Measurements from ENCODE around the gene ZNF436.
"Not testable (repeated sequence)": the region's sequence is repeated elsewhere in the genome, so short reads cannot be mapped to it uniquely, and the experiment has no call there.

ZNF436 gene

DNA sequence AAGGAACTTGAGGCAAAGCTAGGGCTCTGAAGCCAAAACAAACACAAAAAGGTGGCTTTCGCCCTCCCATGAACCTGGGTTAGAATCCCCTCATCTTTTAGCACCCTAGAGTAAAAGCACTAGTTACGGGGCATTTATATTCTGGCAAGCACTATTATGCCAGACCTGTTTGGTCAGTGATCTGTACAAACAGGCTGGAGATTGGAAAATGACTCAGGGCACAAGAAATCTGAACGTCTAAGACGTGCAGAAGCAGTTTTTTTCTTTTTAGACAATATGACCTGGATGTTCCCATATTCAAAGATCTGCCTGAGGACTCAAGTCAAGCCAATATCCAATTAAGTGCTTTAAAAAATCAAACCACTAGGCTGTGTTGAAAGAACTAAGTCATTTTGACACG lies 3.0 kb downstream of the ZNF436 start:
- DNase-seq: no peak

DNA sequence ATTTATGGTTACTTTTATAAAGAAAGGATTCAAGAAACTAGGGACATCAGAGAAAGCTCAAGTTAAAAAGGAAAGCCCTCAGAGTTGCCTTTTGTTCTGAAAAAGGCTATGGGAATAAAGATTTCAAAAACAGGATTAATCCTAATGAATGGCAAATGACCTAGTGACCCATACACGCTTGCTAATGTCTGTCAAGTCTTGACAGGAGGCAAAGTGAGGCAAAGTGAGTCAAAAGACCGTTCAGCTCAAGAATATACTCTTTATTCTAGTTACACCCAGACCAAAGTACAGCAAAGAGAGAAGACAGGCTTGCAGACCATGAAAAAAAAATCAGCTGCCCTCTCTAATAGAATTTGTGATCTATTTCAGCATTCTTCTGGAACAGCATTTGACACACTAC lies 3.5 kb downstream of the ZNF436 start:
- DNase-seq: no peak

DNA sequence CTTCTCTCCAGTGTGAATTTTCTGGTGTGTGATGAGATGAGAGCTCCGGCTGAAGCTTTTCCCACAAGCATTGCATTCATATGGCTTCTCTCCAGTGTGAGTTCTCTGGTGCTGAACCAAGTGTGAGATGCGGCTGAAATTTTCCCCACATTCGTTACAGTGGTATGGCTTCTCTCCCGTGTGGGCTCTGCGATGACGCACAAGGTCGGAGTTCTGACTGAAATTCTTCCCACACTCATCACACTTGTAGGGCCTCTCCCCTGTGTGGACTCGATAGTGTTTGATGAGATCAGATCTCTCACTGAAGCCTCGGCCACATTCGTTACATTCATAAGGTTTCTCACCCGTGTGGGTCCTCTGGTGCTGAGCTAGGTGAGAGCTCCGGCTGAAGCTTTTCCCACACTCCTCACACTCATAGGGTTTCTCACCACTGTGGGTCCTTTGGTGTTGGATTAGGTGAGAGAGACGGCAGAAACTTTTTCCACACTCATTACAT lies 7.4 kb downstream of the ZNF436 start:
- DNase-seq: no peak

DNA sequence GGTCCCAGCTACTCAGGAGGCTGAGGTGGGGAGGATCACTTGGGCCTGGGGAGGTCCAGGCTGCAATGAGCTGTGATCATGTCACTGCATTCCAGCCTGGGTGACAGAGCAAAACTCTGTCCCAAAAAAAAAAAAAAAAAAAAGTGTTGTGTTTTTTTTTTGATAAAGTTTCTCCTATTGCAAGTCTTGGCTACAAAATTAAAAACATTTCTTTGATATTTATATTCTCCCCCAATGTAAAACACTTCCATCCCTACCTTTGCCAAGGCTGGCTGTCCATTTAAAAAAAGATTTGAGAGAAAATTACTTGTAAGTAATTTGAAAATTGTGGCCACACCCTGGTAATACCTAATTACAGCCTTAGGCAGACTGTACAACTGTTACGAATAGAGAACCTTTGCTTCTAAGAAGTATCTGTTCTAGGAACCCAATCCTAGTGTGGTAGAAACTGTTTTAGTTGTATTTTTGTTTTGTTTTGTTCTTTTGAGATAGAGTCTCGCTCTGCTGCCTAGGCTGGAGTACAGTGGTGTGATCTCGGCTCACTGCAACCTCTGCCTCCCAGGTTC lies 11.2 kb downstream of the ZNF436 start:
- no peak for DNase-seq

DNA sequence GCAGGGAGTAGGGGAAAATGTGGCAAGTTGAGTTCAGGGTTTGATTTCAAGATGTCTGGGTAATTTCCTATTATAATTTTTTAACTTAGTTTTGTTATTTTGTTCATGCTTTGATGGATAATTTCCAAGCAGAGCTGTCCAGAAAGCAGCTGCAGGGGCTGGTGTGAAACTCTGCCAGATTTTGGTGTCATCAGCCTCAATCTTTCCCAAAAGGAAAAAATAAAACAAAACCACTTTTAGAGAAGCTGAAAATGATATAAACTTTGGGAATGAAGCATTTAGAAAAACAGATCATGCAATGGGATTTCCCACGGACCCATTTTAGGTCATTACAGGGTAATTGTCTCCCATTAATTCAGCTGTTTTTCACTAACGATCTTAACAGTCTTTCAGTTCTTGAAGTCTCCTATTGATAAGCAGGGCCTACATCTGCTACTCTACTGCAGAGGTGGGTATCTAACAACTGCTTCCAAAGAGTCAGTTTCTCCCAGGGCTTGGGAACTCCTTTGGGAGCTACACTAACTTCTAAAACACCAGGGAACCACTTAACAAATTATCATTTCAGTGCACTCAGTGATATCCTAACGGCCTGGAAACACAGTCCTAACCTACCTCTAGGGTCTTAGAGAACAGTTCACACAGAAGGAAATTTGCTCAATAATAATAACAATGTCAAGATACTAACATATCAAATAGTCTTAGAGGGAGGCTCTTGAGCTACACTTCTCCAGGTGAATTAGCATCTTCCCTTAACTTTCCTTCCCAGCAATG lies 12.3 kb downstream of the ZNF436 start:
- no peak for DNase-seq

DNA sequence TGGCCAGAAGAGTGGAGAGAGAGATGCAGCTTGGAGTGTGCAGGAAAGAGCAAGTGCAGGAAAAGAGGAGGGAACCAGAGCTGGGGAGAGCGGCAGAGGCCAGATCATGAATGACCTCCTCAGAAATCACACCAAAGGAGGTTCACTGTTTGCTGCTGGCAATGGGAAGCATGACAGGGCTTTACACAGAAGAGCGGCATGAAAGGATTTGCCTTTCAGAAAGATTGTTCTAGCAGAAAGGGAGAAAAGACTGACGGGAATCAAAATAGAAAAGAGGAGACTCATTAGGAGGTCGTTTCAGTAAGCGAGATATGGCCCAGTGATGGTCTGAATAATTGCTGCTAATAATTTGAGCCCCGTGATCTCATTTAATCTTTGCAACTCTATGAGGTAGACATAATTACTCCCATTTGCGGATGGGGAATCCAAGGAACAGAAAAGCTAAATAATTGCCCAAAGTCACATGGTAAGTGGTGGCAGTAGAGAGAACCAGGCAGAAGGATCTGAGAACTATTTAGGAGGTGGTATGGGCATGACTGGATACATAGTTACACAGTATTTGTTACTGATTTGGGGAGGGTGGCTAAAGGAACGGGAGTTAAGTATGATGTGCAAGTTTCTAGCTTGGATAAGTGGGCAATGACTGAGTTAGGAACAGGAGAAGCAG lies 13.0 kb downstream of the ZNF436 start:
- DNase-seq: no peak

DNA sequence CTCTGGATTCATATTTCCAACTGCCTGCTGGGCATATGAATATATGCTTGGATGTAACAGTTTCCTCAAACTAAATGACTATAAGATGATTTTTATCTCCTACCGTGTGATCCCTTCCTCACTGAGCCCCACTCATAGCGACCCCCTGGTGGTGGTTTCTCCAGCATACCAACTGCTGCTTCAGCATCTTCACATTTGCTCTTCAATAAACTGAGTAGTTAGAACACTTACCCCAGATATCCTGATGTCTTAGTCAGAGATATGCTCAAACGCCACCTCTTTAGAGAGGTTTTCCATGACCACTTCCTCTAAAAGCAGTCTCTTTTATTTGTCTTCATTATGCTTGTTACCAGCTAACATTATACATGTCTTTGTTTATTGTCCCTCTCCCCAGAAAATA lies 15.4 kb downstream of the ZNF436 start:
- DNase-seq: no peak

DNA sequence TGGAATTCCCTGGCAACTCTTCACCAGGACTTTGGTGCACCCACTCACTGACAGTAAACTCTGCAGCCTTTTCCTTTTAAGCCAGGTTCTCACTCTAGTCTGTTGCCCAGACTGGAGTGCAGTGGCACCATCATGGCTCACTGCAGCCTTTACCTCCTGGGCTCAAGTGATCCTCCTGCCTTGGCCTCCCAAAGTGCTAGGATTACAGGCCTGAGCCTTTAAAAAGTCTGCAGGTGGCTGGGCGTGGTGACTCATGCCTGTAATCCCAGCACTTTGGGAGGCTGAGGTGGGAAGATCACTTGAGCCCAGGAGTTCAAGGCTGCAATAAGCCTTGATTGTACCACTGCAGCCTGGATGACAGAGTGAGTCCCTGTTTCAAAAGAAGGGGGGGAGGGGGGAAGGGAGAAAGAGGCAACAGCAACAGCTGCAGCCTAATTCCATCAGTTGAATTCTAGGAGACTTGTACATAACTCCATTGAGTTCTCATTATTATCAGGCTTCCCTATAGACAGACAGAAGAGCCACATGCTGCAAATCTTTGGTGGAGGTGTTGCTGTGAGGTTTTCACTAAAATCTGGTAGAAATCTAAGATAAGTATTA lies 17.4 kb downstream of the ZNF436 start:
- DNase-seq: no peak

DNA sequence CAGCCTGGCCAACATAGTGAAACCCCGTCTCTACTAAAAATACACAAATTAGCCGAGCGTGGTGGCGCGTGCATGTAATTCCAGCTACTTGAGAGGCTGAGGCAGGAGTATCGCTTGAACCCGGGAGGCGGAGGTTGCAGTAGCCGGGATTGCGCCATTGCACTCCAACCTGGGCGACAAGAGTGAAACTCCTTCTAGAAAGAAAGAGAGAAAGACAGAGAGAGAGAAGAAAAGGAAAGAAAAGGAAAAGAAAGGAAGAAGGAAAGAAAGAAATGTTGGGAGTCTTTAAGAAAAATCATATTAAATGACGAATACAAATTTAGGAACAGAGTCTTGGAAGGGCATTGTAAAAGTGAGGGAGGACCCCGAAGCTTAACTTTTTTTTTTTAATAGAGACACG lies 23.7 kb downstream of the ZNF436 start:
- DNase-seq: no peak

DNA sequence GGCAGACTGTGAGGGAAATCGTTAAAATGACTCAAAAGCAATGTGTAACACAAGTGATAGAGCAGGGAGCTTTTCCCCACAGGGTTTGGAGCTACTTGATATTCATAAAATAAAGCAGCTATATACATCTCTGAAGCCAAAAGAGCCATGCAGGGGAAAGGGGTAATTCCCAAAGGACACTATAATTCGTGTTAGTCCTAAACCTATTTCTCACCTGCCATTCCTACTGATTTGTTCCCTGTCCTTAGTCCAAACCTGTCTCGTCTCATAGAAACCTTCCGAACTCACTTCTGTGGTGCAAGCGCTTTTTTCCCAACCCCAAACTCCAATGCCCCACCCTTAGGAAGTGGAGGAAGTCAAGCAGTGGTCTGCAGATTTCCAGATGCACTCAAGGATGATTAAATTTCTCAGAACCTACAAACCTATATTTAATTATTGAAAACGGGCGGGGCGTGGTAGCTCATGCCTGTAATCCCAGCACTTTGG lies 24.6 kb downstream of the ZNF436 start:
- DNase-seq: peak in 1 of 2 experiments; percentile 42

DNA sequence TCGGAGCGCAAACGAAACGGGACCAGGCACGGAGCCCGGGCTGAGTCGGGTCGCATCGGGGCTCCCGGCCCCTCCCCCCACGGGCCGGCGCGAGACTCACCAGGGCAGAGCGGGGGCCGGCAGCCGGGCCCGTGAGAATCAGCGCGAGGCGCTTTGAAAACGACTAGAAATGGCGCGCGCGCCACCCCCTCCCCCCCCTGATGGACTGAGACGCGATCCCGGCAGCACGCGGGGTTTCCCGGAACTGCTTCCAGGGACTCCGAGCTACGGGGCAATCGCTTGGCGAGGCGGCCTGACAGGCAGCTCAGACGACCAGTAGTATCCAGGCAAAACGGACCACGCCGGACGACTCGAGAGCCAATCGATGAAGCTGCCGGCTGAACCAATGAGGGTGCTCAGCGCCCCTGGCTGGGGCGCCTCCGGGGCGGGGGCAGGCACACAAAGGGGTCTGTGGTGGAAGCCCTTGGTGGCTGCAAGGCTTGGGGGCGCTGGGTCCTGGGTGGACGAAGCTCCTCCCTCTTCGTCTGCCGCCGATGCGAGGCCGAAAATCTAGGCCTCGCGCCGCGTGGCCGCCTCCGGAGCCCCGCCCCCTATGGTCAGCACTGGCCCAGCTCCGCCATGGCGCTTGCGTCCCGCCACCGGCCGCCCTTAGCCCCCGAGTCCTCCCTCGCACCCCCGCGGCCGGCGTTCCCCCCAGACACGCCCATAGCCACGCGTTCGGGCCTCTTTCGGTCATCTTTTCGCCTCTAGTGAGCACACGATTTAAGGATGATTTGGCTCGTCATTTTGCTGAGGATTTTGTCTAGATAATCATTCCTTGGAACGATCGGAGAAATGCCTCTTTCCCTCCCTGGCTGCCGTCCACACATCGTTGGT lies 25.3 kb downstream of the ZNF436 start, which contains the start of gene HNRNPR:
Gene HNRNPR (minus strand): TSS at position 174 of the 876 bp plus-strand sequence. CDS start 3,276 bp downstream, outside the sequence.
- peak; percentile 98 to 99 for DNase-seq

DNA sequence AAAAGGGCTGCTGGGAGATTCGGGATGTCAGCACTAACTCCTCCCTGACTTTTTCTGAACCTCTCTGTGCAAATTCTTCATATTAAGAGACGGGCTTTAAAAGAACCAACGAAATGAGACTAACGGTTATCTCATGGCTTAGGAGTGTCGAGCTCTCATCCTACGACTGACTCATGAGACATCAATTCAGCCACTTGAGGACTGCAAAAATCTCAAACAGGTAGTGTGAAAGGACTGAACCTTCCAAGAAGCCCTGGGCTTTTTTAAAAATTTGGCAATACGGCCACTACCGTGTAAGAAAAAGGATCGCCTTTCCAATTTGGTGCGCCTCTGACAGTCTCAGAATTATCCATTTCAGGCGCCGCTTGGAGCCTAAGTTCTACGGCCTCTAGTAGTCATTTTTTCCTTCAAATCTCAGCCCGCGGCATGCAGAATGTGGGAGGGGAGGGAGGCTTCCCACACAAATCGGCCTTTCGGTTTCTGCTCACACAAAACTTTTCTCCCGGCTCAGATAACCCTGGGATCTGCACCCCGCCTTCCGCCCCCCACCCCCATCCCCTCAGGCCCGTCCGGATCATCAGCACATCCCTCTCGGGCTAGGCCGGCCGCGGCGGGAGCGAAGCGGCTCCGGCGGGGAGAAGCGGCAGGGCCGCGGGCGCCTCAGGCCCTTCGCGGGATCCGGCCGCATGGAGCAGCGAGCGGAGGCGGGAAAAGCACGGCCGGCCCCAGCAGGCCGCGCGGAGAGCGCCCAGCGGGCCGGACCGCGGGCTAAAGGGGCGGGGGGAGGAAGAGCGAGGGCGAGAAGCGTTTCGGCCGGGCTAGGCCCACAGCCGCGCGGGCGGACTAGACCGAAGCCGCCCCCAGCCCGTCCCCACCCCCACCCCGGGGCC lies 26.2 kb downstream of the ZNF436 start:
- DNase-seq: peak; percentile 36 to 40

DNA sequence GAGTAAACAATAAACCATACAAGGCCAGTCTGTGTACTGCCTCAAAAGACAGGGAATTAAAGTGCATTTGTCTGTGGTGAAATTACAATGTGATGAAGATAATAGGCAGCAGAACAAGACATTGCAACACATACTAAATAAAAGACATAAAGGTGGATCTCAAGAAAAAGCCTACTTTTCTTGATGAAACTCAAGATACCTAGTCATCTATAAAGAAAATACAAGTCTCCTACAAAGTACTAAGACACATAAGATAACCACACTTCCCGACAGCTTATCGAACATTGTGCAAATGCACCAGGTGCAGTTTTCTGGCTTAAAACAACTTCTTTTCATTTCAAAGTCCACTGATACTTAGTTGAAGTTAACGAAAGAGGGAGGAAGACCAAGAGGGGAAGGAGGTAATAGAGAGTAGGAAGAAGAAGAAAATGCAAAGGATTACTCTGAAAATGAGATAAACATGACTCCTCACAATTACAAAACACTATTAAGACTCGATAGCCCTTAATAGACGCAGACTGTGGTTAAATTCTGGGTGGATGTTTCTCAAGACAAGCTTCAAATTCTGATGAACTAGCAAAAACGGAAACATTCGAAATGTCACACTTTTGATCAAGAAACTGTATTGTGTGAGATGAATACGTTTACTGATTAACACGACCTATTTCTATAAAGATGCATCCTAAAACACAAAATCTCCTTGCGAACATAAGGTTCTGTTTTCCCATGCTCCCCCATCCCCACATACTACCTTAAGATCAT lies 27.5 kb downstream of the ZNF436 start:
- no peak for DNase-seq

DNA sequence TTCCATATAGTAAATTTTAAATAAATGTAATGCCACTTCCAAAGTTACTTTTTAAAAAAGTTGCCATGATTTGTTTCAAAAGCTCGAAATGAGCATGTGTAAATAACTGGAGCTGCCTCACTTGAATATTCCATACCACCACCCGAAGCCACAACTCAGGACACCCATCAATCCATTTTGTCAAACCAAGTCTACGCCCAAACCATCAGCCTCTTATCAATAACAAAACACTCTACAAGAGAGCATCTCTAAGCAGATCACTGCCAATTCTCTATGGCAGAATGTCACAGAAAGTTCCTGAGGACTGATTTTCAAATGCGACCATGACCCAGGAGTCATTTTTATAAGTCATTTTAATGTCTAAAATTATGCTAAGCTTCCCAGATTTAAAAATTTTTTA lies 30.0 kb downstream of the ZNF436 start:
- DNase-seq: no peak

DNA sequence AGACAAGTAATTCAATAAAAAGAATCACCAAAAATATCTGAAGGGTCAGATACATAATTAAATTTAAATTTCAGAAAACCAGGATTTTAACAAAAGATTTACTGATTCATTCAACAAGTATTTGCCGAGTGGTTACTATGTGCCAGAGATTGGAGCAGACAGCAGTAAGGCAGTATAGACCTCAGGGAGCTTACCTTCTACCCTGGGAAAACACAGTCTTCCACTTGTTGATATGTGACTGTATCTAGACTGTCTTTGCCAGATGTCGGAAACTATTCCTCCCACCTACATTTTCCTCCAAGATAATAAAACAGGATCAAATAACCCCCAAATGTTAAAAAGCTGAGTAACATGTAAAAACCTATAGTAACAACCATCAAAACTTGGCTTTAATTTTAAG lies 31.8 kb downstream of the ZNF436 start:
- DNase-seq: no peak

DNA sequence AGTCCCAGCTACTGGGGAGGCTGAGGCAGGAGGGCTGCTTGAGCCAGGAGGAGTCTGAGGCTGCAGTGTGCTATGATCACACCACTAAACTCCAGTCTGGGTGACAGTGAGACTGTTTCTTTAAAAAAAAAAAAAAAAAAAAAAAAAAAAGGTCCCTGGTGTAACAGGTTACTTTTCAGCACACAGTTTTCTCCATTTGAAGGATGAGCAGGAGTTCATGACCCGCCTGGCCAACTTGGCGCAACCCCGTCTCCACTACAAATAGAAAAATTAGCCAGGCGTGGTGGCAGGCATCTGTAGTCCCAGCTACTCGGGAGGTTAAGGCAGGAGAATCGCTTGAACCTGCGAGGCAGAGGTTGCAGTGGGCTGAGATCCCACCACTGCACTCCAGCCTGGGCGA lies 37.9 kb downstream of the ZNF436 start:
- DNase-seq: no peak

DNA sequence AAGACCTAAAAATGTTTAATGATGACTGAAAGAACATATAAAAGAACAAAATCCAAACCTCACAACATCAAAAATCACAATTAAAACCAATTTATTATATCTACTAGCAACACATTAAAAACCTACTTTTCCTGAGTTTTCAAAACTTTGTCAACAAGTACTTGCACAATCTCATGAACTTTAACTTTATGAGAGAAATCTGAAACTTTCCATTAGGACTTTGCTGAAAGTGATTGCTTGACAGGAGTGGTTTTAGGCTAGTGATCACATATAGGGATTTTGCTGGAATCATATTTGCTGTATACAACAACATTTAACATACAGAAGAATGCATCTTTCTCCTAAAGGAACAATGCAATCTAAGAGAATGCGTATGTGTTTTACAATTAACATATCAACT lies 38.8 kb downstream of the ZNF436 start:
- no peak for DNase-seq

DNA sequence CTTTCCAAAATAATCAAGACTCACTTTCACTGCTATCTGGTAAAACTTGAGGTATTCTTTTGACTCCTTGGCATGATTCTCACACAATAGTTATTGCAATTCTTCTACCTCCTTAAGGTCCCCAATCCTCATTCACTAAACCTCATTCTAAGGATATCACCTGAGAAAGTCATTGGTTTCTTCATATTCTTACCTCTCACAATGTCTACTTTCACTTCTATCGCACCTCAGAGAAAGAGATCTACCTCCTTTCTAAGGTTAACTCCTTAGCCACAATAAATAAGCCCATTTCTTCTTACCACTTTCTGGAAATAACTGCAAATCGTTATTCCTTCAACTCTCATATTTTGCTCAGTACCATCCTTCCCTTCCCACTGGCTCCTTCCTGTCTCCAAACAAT lies 44.2 kb downstream of the ZNF436 start:
- no peak for DNase-seq

DNA sequence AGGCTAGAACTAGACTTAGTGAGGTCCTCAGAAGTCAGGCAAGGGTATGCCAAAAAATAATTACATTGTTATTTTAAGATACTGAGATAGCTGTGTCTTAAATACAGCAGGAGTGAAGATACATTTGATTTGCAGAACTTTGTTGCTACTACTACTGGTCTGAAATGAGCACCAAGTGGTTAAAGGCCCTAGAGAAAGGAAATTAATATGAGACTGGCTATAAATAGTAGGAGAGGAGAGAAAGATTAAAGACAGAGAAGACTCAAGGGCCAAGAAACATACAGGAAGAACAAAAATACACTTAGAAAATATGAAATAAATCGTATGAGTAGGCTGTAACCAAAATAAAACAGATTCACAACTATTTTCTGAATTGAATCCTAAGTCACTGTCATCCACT lies 46.9 kb downstream of the ZNF436 start:
- no peak for DNase-seq

DNA sequence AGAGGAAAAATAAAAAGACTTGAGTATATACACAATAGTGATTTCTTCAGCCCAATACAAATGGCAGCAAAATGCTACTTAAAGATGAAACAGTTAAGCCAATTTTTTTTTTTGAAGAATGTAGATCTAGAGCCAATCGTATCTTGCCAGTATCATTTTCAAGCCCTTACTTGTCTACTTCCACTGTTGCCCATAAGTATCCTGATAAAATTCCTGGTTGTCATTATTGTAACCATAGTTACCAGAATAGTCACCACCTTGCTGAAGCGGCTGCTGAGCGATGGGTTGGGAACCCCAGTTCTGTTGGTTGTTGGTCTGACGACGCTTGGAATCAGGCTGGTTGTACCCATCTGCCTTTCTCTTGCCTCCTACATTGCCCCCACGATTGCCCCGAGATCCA lies 59.4 kb downstream of the ZNF436 start:
- not testable (repeated sequence) for DNase-seq
